Uterus (tissue), 2 donors: ENCODE measurements around the gene KIF1B.

Experiments
- CTCF ChIP-seq, 4 experiments: fragments of 200-600 bp in 2 of 4; fragments of 450-650 bp in 2 of 4; sonication (generic) in 2 of 4; IDR thresholded peaks; one replicate each; pipeline ENCODE4 v1.5.1; 2016 to 2019; ENCODE audit warnings: antibody characterized with exemption in 4 of 4, mild to moderate bottlenecking in 2 of 4, moderate library complexity in 1 of 4
- POLR2A ChIP-seq, 2 donors: fragments of 450-650 bp; IDR thresholded peaks; one replicate each; pipeline ENCODE4 v1.6.1; 2016; ENCODE audit warnings: antibody characterized with exemption in 2 of 2, mild to moderate bottlenecking in 1 of 2, moderate library complexity in 1 of 2

DNA sequence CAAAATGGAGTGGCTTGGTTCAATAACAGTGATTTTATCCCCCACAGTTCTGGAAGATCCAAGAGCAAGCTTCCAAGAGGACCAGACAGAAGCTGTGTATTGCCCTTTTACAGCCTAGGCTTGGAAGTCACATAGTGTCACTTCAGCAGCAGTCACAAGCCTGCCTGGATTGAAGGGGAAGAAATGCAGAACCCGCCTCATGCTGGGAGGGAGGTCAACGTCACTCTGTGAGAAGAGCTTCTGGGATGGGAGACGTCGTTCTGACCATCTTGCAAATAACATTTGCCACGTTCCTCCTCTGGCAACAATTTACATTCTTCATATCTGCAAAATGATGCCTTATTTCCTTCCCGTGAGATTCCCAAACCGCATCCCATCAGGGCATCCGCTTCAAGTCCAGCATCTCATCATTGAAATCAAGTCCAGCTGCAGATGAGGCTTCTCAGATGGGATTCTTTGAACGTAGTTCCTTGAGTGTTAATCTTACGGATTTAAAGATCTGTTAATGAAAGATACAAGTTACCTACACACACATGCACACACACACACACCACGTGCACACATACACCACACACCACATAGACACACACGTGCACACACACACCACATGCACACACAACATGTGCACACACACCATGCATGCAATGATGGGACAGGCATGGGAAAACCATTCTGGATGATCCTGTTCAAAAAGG is 23.9 kb upstream of the KIF1B start:
- TF ChIP-seq CTCF (IDR thresholded peaks at IDR 0.05), result no peak
- TF ChIP-seq POLR2A (IDR thresholded peaks at IDR 0.05), result no peak
